Calu3 (cell line): ENCODE data around the gene SOCS3. TPM values are rescaled to one million over a fixed set of nuclear protein-coding genes. Genes with fewer than 3 reads are reported as not detected.

Source experiments
- BruUV-seq: library from RNA; stranded (reverse); fragments of 400-500 nt; replicated peaks from 2 replicates; lab custom pipeline; 2021; lab: Mats Ljungman, UMichigan
- CTCF ChIA-PET: fragments of 300-600 bp; sonication (Branson Sonifier 250); formaldehyde crosslinking; loops from one replicate; lab custom pipeline; 2022; ENCODE audit warnings: antibody characterized with exemption; lab: Charles Lee
- DNase-seq: peaks from one replicate; pipeline ENCODE4 v3.0.0; 2022
- H3K27ac Mint-ChIP-seq: one replicate; pipeline ENCODE4 v1.8.0; 2022; ENCODE audit warnings: mixed read lengths; ENCODE audit not compliant: unreplicated experiment
- H3K27me3 Mint-ChIP-seq: one replicate; pipeline ENCODE4 v1.8.0; 2022; ENCODE audit warnings: mixed read lengths; ENCODE audit not compliant: unreplicated experiment
- H3K36me3 Mint-ChIP-seq: one replicate; pipeline ENCODE4 v1.8.0; 2022; ENCODE audit warnings: mild to moderate bottlenecking, moderate library complexity, mixed read lengths; ENCODE audit not compliant: insufficient read depth, unreplicated experiment
- H3K4me1 Mint-ChIP-seq: one replicate; pipeline ENCODE4 v1.8.0; 2022; ENCODE audit warnings: mild to moderate bottlenecking, low read depth, mixed read lengths; ENCODE audit not compliant: unreplicated experiment
- H3K4me3 Mint-ChIP-seq: one replicate; pipeline ENCODE4 v1.8.0; 2022; ENCODE audit warnings: mild to moderate bottlenecking, low read depth, moderate library complexity, mixed read lengths; ENCODE audit not compliant: unreplicated experiment
- H3K9me3 Mint-ChIP-seq: one replicate; pipeline ENCODE4 v1.8.0; 2022; ENCODE audit warnings: low read depth, mixed read lengths; ENCODE audit not compliant: unreplicated experiment
- intact Hi-C: fragments of 100-400 bp; cut with micrococcal nuclease; formaldehyde crosslinking; loops from one replicate; pipeline ENCODE4 v1.10.0; 2022; ENCODE audit not compliant: unreplicated experiment
- total RNA-seq: library from RNA; stranded (reverse); gene quantifications from 2 replicates; pipeline ENCODE4 v1.2.3, GENCODE V29; 2022
- TF ChIP-seq, protein P1 (sequence below): fragments of 200-600 bp; IDR thresholded peaks from one replicate; pipeline ENCODE4 v1.8.0; 2022; ENCODE audit warnings: antibody characterized with exemption; ENCODE audit not compliant: unreplicated experiment

The SOCS3 gene
- total RNA-seq, 1 experiment from 2014 or later = 39.5 TPM

DNA sequence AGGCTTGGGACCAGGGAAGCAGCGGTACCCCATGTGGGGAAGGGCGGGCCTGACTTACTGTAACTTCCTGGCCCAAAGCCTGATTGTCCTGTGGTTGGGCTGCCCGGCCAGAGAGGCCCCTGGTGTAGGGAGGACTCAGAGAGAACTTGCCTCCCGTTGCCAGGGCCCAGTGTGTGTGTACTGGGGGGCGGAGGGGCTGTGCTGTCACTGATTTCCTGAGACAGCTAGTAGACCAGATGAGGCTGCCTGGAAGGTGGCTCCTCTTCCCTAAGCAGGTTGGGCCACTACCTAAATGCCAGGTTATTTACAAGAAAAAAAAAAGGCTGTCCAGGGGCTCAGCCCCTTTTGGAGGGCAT is 16.7 kb downstream of the SOCS3 start:
- Mint-ChIP-seq H3K9me3 (no peaks in the 10 kb centered on the region), H3K4me3 (peak overlapping the region; percentile 62), H3K27ac (peak overlapping the region; percentile 85), H3K36me3 (peaks cover 34% of the 10 kb centered on the region), H3K4me1 (peaks cover 70% of the 10 kb centered on the region), H3K27me3 (no peaks in the 10 kb centered on the region)
- peak; percentile 63 for DNase-seq
- CTCF ChIA-PET = interaction anchor here (1.0 to 2.4 kb wide), 4 partner anchors 25 to 168 kb away, joined by 3 to 10 read pairs (median 4); no protein-coding TSS in a partner anchor
- TF ChIP-seq, protein P1, sequence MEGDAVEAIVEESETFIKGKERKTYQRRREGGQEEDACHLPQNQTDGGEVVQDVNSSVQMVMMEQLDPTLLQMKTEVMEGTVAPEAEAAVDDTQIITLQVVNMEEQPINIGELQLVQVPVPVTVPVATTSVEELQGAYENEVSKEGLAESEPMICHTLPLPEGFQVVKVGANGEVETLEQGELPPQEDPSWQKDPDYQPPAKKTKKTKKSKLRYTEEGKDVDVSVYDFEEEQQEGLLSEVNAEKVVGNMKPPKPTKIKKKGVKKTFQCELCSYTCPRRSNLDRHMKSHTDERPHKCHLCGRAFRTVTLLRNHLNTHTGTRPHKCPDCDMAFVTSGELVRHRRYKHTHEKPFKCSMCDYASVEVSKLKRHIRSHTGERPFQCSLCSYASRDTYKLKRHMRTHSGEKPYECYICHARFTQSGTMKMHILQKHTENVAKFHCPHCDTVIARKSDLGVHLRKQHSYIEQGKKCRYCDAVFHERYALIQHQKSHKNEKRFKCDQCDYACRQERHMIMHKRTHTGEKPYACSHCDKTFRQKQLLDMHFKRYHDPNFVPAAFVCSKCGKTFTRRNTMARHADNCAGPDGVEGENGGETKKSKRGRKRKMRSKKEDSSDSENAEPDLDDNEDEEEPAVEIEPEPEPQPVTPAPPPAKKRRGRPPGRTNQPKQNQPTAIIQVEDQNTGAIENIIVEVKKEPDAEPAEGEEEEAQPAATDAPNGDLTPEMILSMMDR = no peak
- BruUV-seq = no TSS peak
- intact Hi-C loops = no loop called here

DNA sequence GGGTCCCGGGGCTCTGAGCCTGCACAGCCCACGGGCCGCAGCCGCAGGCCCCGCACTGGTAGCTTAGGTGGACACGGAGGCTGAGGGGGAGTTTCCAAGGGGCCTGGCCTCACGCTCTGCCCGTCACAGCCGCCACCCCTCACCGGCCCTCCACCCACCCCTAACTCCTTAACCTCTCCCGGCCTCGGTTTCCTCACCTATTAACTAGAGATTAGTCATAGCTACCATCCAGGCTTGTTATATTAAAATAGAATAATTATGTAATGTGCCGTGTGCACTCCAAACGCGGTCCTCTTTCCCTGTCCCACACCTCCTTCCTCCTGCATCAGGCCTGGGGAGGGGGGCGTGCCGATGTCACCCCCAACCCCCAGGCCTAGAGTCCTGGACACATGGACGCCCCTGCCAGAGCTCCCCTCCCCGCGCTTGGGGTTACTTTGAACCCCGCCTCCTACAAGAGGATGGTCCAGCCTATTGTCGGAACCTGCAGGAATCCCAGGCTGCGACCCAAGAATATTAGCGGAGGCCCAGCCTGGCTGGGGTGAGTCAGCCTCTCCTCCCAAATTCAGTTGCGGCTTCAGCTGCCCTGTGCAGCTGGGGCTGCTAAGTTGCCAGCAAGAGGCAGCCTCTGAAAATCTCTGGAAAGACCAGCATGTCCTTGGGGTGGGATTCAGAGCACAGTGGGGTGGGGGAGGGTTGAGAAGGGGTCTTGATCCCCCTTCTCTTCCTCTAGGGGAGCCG is 17.3 kb downstream of the SOCS3 start:
- BruUV-seq = no TSS peak
- peaks cover 69% of the 10 kb centered on the region for H3K4me1 Mint-ChIP-seq
- intact Hi-C loops = no loop called here
- TF ChIP-seq, protein P1 = no peak
- H3K9me3 Mint-ChIP-seq = no peaks in the 10 kb centered on the region
- no peaks in the 10 kb centered on the region for H3K27me3 Mint-ChIP-seq
- H3K27ac Mint-ChIP-seq = peak overlapping the region; percentile 85
- CTCF ChIA-PET = interaction anchor here (1.0 to 2.4 kb wide), 4 partner anchors 18 to 168 kb away, joined by 3 to 10 read pairs (median 5); no protein-coding TSS in a partner anchor
- peak; percentile 55 for DNase-seq
- H3K36me3 Mint-ChIP-seq = peaks cover 34% of the 10 kb centered on the region
- H3K4me3 Mint-ChIP-seq = peak overlapping the region; percentile 62

DNA sequence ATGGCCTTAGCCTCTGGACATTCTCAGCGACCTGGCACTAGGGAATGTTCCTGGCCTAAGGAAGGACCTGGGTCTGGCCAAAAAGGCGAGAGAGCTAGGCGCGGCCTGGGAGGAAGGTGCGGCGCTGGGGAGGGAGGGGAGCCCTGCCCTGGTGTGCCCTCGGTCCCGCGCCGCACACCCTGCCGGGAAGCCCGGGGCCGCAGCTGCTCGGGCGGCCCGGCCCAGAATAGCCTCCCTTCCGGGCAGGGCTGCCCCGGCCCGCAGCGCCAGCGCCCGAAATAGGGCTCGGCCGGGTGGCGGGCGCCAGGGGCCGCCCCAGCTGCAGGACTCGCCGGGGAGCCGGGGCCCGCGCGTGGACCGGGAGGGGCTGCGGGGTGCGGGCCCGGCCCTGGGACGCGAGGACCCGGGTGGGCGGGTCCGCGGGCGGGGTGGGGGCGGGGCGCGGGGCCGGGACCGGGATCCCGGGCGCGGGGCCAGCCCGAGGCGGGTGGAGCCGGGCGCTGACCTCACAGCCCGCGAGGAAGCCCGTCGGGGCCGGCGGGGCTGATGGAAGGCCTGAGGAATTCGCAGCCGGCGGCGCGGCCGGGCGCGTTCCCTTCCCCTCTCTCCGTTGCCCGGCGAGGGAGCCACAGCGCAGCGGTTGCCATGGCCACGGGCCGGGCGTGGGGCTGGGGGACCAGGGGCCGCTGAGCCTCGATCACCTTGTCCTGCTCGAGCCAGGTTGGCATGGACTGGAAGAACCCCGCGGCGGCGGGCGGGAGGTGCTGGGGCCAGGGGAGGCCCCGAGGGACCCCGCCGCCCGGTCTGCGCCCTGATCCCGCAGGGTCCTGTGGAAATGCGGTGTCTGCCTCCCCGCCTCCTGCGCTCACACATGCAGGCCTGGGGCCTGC is 18.1 kb downstream of the SOCS3 start:
- Mint-ChIP-seq H3K27ac (peak overlapping the region; percentile 85), H3K4me1 (peaks cover 69% of the 10 kb centered on the region), H3K36me3 (peaks cover 41% of the 10 kb centered on the region), H3K4me3 (peak overlapping the region; percentile 62), H3K27me3 (no peaks in the 10 kb centered on the region), H3K9me3 (no peaks in the 10 kb centered on the region)
- peak; percentile 81 for DNase-seq
- intact Hi-C loops = no loop called here
- BruUV-seq = TSS peak; percentile 6
- TF ChIP-seq, protein P1 = no peak
- CTCF ChIA-PET = interaction anchor here (1.0 to 2.4 kb wide), 5 partner anchors 19 to 167 kb away, joined by 3 to 10 read pairs (median 4); no protein-coding TSS in a partner anchor

DNA sequence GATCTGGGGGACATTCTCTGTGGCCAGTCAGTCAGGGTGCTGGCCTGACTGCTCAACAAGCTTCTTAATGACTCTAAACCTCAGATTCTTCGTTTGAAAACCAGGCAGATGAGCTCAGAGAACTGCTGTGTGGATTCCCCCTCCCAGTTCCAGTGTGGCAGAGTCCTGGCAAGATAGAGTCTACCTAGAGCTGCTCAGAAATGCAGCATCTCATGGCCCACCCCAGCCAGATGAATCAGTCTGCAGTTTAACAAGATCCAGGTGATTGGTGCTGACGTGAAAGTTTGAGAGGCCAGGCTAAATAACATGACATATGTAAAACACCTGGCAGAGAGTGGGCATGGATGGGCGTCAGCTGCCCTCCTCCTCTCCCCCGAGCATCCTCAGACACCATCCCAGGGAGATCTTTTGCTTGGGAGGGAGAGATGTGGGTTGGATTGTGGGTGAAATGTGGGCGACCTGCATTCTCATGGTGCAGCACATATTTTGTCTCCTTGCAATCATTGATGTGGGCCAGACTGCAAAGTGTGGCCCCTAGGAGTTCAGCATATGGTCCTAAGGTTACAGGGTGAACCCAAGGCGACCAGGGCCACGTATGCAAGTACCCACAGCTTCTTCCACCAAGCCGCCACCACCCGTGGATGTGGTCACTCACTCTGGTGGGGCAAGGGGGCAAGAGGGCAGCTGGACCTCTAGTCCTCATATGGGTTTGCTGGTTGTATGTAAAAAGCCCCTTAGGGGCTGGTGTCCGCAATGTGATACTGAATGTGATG is 19.5 kb downstream of the SOCS3 start:
- intact Hi-C loops = no loop called here
- peak overlapping the region; percentile 24 for H3K4me3 Mint-ChIP-seq
- H3K9me3 Mint-ChIP-seq = no peaks in the 10 kb centered on the region

More for the DNA sequence above, 19.5 kb downstream of the SOCS3 start:
- TF ChIP-seq, protein P1 = no peak
- Mint-ChIP-seq H3K36me3 (peaks cover 41% of the 10 kb centered on the region), H3K27ac (peak overlapping the region; percentile 98), H3K27me3 (no peaks in the 10 kb centered on the region), H3K4me1 (peaks cover 69% of the 10 kb centered on the region)
- no peak for DNase-seq
- BruUV-seq = no TSS peak
- CTCF ChIA-PET = interaction anchor here (1.3 to 1.6 kb wide), 2 partner anchors 23 to 24 kb away, joined by 4 to 7 read pairs; no protein-coding TSS in a partner anchor
